ENCODE data around the gene SDC1.

Gene SDC1

GRCh38 chr2:20168727-20169696, 55.9 kb downstream of the SDC1 start:
- DNase-seq = no peak

GRCh38 chr2:20168048-20168726, 56.7 kb downstream of the SDC1 start:
- DNase-seq = no peak

- no peak for DNase-seq
Measured at GRCh38 chr2:20167356-20167755, 57.6 kb downstream of the SDC1 start.

GRCh38 chr2:20165677-20166509, 59.0 kb downstream of the SDC1 start:
- no peak for DNase-seq

GRCh38 chr2:20164734-20165478, 60.0 kb downstream of the SDC1 start:
- DNase-seq = no peak

- no peak for DNase-seq
Measured at GRCh38 chr2:20164061-20164733, 60.7 kb downstream of the SDC1 start.

GRCh38 chr2:20159411-20160070, 65.4 kb downstream of the SDC1 start:
- no peak for DNase-seq

- DNase-seq = no peak
Measured at GRCh38 chr2:20157193-20157891, 67.6 kb downstream of the SDC1 start.

- no peak for DNase-seq
Measured at GRCh38 chr2:20156836-20157192, 68.1 kb downstream of the SDC1 start.

- no peak for DNase-seq
Measured at GRCh38 chr2:20156076-20156759, 68.7 kb downstream of the SDC1 start.

GRCh38 chr2:20153131-20153851, 71.6 kb downstream of the SDC1 start:
- DNase-seq = no peak

GRCh38 chr2:20150806-20151571, 73.9 kb downstream of the SDC1 start:
- no peak for DNase-seq
